ENCODE data around the gene IRAK2.
"Not testable (repeated sequence)": the region's sequence is repeated elsewhere in the genome, so short reads cannot be mapped to it uniquely, and the experiment has no call there.

The IRAK2 gene

GRCh38 chr3:10164546-10165393, at the start of gene IRAK2:
Gene IRAK2, plus strand, starts transcription at chr3:10164919. Its CDS starts 36 bp downstream, at chr3:10164955.
- peak; percentile 49 for DNase-seq

GRCh38 chr3:10115326-10116137, 49.2 kb upstream of the IRAK2 start, which contains the start of gene BRK1:
Gene BRK1, plus strand, starts transcription at chr3:10115675. Its CDS starts 27 bp downstream, at chr3:10115702.
- peak; percentile 96 for DNase-seq

- peak; percentile 55 for DNase-seq
Measured at GRCh38 chr3:10116138-10116460, 48.6 kb upstream of the IRAK2 start.

- DNase-seq: no peak
Measured at GRCh38 chr3:10116928-10117327, 47.8 kb upstream of the IRAK2 start.

- DNase-seq: no peak
Measured at GRCh38 chr3:10119376-10119775, 45.3 kb upstream of the IRAK2 start.

GRCh38 chr3:10121064-10121463, 43.7 kb upstream of the IRAK2 start:
- DNase-seq: no peak

GRCh38 chr3:10122724-10123123, 42.0 kb upstream of the IRAK2 start:
- no peak for DNase-seq

GRCh38 chr3:10135872-10136271, 28.8 kb upstream of the IRAK2 start:
- DNase-seq: not testable (repeated sequence)

- DNase-seq: no peak
Measured at GRCh38 chr3:10136426-10137005, 28.2 kb upstream of the IRAK2 start.

- DNase-seq: no peak
Measured at GRCh38 chr3:10137178-10137577, 27.5 kb upstream of the IRAK2 start.

- DNase-seq: no peak
Measured at GRCh38 chr3:10140996-10141546, 23.6 kb upstream of the IRAK2 start.

- no peak for DNase-seq
Measured at GRCh38 chr3:10142707-10143560, 21.8 kb upstream of the IRAK2 start.

GRCh38 chr3:10145685-10146084, 19.0 kb upstream of the IRAK2 start:
- DNase-seq: no peak

GRCh38 chr3:10149226-10149625, 15.5 kb upstream of the IRAK2 start:
- DNase-seq: no peak

GRCh38 chr3:10150987-10151386, 13.7 kb upstream of the IRAK2 start:
- DNase-seq: no peak

- no peak for DNase-seq
Measured at GRCh38 chr3:10154335-10155122, 10.2 kb upstream of the IRAK2 start.

GRCh38 chr3:10155123-10155472, 9.6 kb upstream of the IRAK2 start:
- DNase-seq: no peak

GRCh38 chr3:10155658-10156057, 9.1 kb upstream of the IRAK2 start:
- no peak for DNase-seq

- DNase-seq: no peak
Measured at GRCh38 chr3:10157031-10157430, 7.7 kb upstream of the IRAK2 start.

- not testable (repeated sequence) for DNase-seq
Measured at GRCh38 chr3:10158555-10158954, 6.2 kb upstream of the IRAK2 start.

GRCh38 chr3:10160346-10160745, 4.4 kb upstream of the IRAK2 start:
- DNase-seq: peak; percentile 69

- no peak for DNase-seq
Measured at GRCh38 chr3:10160925-10161324, 3.8 kb upstream of the IRAK2 start.
